ENCODE measurements around the gene ARFGAP3.

The ARFGAP3 gene

GRCh38 chr22:42887120-42887519, 30.0 kb upstream of the ARFGAP3 start:
- H3K4me3 ChIP-seq (ENCODE audit: low read length) = no peak overlapping the region
- no peak for DNase-seq (ENCODE audit: low read depth, low spot score)

- DNase-seq (ENCODE audit: low read depth, low spot score) = no peak
Measured at GRCh38 chr22:42885446-42885845, 28.4 kb upstream of the ARFGAP3 start.

GRCh38 chr22:42884616-42885375, 27.7 kb upstream of the ARFGAP3 start:
- H3K4me3 ChIP-seq (ENCODE audit: low read length) = no peak overlapping the region
- no peak for DNase-seq (ENCODE audit: low read depth, low spot score)

More at GRCh38 chr22:42885446-42885845, 28.4 kb upstream of the ARFGAP3 start:
- no peak overlapping the region for H3K4me3 ChIP-seq (ENCODE audit: low read length)

DNA sequence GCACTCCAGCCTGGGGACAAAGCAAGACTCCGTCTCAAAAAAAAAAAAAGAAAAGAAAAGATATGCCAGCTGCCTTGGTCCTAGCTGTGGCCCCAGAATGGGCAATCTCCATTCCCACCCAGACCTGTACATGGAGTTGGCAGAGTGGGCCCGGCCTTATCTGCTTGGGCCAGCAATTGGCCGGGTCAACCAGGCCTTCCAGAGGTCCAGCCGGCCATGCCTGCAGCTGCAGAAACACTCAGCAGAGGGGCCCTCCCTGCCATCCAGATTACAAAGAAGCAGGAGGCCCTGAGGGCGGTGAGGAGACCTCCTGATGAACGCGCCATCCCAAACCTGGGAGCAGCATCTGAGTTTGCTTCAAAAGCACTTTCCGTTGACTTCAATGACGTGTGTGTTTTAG, 26.9 kb upstream of the ARFGAP3 start:
- no peak overlapping the region for H3K4me3 ChIP-seq (ENCODE audit: low read length)
- DNase-seq (ENCODE audit: low read depth, low spot score) = no peak

DNA sequence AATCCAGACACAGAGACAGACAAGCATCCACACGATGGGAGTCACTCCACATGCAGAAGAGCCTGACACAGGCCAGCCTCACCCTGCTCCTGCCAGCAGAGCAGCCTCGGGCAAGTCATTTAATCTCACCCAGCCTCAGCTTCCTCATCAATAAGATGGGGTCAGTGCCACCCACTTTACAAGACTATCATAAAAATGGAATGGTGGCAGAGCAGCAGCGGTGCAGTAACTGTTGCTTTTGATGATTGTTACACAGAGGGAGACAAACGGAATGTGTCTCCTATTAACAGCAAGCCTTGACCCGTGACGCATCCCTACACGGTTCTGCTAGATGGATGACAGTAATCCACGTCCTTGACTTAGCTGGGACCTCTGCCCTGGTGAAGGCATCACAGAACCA, 26.0 kb upstream of the ARFGAP3 start:
- no peak for DNase-seq (ENCODE audit: low read depth, low spot score)
- H3K4me3 ChIP-seq (ENCODE audit: low read length) = no peak overlapping the region

DNA sequence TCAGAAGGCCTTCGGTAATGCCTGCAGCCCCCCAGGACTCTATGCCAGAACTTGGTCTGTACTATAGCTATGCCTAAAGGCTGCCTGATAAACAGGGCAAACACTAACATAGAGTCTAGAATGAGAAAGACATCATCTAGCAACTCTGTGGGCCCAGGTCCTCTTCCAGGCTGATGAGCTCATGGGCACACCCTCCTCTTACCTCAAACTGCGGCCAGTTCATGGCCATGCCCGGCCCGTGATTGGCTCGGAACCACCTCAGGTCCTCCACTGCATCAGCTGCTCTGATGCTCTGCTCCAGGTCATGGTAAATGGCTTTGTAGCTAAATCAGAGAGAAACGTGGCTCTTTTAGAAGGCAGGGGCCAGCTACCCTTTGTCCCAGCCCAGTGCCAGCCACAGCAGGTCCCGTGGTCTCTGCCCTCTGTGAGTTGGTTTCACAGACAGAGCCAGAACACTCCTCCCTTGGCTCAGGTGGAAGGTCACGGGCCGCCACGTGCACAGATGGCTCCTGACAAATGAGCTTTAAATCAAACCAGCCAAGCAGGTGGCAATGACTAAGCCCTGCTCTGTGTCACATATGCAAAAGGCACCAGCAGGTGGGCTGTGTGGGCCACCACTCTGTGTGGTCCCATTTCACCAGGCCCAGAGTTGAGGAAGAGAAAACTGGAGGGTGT, 25.0 kb upstream of the ARFGAP3 start:
- H3K4me3 ChIP-seq (ENCODE audit: low read length) = no peak overlapping the region

DNA sequence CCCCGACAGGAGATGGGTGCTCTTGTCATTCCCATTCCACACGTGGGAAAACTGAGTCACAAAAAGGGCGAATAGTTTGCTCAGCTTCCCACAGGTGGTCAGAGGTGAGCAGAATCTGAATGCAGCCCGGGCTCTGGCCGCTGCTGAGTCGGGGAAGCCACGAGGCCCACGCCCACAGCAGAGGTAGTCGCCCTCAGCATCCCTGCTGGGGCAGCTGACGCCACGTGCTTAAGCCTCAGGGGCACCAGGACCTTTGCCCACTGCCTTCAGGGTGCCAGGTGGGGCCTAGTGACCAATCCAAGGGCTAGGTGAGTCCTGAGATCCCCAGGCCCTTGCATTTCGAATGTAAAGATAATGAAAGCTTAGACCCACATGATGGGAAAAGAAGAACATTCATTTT, 24.2 kb upstream of the ARFGAP3 start:
- DNase-seq (ENCODE audit: low read depth, low spot score) = no peak

More for the DNA sequence above, 25.0 kb upstream of the ARFGAP3 start:
- no peak for DNase-seq (ENCODE audit: low read depth, low spot score)

DNA sequence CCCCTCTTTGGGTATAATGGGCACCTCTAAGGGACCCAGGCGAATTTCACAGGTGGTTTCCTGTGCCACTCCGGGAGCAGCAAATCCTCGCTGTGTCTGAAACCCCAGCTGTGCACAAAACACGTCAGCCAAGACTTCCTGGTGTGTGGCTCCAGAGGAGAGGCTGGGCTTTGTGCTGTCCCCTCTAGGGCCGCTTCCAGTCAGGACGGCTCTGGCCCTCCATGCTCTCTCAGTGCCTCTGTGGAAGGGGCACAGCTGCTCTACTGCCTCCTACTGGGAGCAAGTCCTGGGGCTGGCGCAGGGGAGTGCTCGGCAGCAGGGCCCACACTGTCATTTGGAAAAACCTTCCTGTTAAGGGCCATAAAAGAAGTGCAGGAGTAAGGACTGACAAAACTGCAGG, 23.7 kb upstream of the ARFGAP3 start:
- H3K4me3 ChIP-seq (ENCODE audit: low read length) = no peak overlapping the region

More for the DNA sequence above, 24.2 kb upstream of the ARFGAP3 start:
- no peak overlapping the region for H3K4me3 ChIP-seq (ENCODE audit: low read length)

GRCh38 chr22:42879371-42880021, 22.4 kb upstream of the ARFGAP3 start:
- H3K4me3 ChIP-seq (ENCODE audit: low read length) = no peak overlapping the region
- no peak for DNase-seq (ENCODE audit: low read depth, low spot score)

More for the DNA sequence above, 23.7 kb upstream of the ARFGAP3 start:
- no peak for DNase-seq (ENCODE audit: low read depth, low spot score)

DNA sequence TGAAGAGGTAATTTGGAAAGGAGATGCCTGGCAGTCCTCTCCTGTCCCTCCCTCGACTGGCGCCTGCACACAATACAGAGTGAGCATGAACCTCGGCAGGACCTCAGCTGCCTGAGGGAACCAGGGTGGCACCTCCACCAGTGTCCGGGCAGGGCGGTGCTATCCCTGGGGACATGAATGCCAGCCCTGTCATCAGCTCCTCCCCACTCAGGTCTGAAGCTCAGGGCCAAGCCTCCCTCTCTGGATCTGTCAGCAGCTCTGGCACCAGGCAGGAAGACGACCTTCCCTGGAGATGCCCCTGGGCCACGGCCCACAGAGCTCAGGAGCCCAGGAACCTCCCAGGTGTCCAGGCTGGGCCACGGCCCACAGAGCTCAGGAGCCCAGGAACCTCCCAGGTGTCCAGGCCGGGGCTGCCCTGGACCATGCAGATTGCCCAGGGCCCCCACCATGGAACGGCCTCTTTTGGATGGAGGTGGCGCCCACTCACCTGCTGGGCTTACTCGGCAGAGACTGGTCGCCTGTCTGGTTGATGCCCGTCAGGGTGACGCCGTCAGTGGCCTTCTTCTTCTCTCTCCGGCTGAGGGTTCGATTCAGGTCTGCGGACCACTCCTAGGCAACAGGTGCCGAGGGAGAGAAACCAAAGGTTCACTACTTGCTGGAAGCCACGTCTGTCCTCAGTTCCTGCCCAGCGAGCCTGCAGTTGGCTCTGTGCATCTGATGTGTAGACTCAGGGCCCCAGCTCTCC, 21.7 kb upstream of the ARFGAP3 start:
- H3K4me3 ChIP-seq (ENCODE audit: low read length) = no peak overlapping the region
- no peak for DNase-seq (ENCODE audit: low read depth, low spot score)

DNA sequence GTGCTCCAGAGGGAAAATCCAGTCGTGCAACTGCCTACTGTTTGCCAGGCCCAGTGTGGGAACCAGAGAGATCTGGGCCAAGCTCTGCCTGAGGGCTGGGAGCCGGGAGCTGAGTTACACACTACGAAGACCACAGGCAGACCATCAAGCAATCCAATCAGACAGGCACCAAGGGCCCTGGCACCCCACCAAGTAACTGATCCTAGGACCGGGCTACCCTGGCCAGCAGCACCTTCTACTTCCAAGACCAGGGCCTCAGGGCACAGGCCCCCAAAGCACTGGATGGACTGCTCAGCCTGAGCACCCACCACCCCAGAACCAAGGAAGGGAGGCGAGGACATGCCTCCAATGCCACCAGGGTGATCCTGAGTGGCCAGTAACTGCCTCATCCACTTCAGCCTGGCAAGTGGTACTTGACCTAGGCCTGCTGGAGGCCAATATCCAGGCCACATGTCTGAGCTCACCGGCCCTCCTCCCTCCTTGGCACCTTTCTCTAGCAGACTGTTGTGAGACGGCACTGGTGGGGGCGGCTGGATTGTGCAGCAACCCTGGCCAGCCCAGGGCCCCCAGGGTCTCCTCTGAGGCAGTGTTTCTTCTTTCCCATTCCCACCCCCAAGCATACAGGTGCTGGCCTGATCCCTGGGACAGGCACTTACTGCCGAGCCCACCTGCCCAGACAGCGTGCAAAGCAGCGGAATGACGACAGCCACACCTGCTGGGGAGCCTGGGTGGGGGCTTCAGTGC, 20.7 kb upstream of the ARFGAP3 start:
- DNase-seq (ENCODE audit: low read depth, low spot score) = no peak

GRCh38 chr22:42877158-42877557, 20.1 kb upstream of the ARFGAP3 start:
- no peak overlapping the region for H3K4me3 ChIP-seq (ENCODE audit: low read length)
- DNase-seq (ENCODE audit: low read depth, low spot score) = no peak

More for the DNA sequence above, 20.7 kb upstream of the ARFGAP3 start:
- no peak overlapping the region for H3K4me3 ChIP-seq (ENCODE audit: low read length)

DNA sequence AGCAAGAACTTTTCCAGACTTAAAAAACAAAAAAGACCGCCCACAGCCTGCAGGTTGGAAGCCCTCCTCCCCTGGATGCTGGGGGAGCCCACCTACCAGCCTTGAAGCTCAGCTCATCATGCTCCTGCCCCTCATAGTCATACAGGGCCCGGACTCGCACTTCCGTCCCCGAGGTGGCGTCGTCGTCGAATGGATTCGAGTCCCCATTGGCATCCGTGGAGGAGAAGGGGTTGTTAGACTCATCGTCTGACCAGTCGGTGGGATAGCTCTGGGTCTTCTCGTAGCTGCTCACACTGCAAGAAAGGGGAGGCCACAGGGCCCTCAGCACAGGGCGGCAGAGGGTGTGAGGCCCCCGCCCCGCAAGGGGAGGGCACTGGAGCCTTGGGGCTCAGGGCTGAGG, 19.0 kb upstream of the ARFGAP3 start:
- DNase-seq (ENCODE audit: low read depth, low spot score) = no peak
- H3K4me3 ChIP-seq (ENCODE audit: low read length) = no peak overlapping the region

DNA sequence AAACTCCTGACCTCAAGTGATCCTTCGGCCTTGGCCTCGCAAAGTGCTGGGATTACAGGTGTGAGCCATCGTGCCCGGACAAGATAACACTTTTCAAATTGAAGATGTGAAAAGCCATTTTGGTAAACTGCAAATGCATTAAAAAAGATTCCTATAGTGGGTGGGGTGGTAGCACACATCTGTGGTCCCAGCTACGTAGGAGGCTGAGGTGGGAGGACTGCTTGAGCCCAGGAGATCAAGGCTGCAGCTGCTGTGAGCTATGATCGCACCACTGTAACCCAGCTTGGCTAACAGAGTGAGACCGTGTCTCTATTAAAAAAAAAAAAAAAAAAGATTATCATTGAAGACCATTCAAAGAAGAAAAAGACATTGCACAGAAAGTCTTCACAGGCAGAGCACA, 16.9 kb upstream of the ARFGAP3 start:
- no peak for DNase-seq (ENCODE audit: low read depth, low spot score)
- no peak overlapping the region for H3K4me3 ChIP-seq (ENCODE audit: low read length)

DNA sequence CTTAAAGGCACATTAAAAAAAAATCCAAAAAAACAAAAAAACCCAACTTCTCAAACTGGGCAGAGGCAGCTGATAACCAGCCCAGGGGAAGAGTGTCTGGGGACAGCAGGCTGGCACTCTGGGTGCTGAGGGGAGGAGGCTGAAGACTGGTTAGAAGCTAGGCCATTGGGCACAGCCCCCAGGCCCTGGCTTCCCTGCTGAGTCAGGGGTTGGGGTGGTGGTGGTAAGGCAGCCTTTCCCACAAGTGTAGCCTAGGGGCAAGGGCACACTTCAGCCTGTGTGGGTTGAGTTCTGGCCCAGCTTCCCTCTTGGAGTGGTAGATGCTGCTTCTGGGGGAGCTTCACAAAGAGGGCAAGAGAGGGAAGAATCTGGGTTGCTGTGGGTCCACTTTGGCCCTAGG, 16.3 kb upstream of the ARFGAP3 start:
- no peak for DNase-seq (ENCODE audit: low read depth, low spot score)
- no peak overlapping the region for H3K4me3 ChIP-seq (ENCODE audit: low read length)

- DNase-seq (ENCODE audit: low read depth, low spot score) = no peak
- no peak overlapping the region for H3K4me3 ChIP-seq (ENCODE audit: low read length)
Measured at GRCh38 chr22:42872821-42873220, 15.7 kb upstream of the ARFGAP3 start.

GRCh38 chr22:42871146-42872050, 14.3 kb upstream of the ARFGAP3 start:
- no peak for DNase-seq (ENCODE audit: low read depth, low spot score)
- H3K4me3 ChIP-seq (ENCODE audit: low read length) = no peak overlapping the region

GRCh38 chr22:42869888-42870480, 12.9 kb upstream of the ARFGAP3 start:
- DNase-seq (ENCODE audit: low read depth, low spot score) = no peak
- no peak overlapping the region for H3K4me3 ChIP-seq (ENCODE audit: low read length)
